Keratinocyte (primary cell): ENCODE data around the gene KANSL1. TPM values are rescaled to one million over a fixed set of nuclear protein-coding genes. Genes with fewer than 3 reads are reported as not detected.

Source experiments
- DNase-seq: peaks from one replicate; pipeline ENCODE4 v3.0.0-alpha.2; 2011; ENCODE audit warnings: low read depth, missing footprints, low spot score
- FAIRE-seq: peaks from 2 replicates; lab custom pipeline; 2011; peaks lifted over from hg19 to GRCh38; lab: Jason Lieb, UNC
- H2AFZ ChIP-seq: 2 replicates; pipeline ENCODE4 v1.6.0; 2012; ENCODE audit warnings: low read length, control low read depth, inconsistent platforms; ENCODE audit not compliant: control insufficient read depth
- H3K27ac ChIP-seq: 2 replicates; pipeline ENCODE4 v1.5.1; 2011; ENCODE audit warnings: low read length; ENCODE audit not compliant: control insufficient read depth, insufficient read depth
- H3K27me3 ChIP-seq: 3 replicates; pipeline ENCODE4 v1.6.0; 2011; ENCODE audit warnings: low read length; ENCODE audit not compliant: control insufficient read depth, insufficient read depth; ENCODE audit errors: extremely low read depth
- H3K36me3 ChIP-seq, 2 experiments: 2 replicates in 1 of 2; 3 replicates in 1 of 2; pipeline ENCODE4 v1.5.1; 2011; ENCODE audit warnings: low read length in 2 of 2, mild to moderate bottlenecking in 1 of 2; ENCODE audit not compliant: control insufficient read depth in 2 of 2, insufficient read depth in 2 of 2; ENCODE audit errors: extremely low read depth in 1 of 2
- H3K4me1 ChIP-seq: 3 replicates; pipeline ENCODE4 v1.5.1; 2011; ENCODE audit warnings: low read length; ENCODE audit not compliant: control insufficient read depth, insufficient read depth; ENCODE audit errors: extremely low read depth
- H3K4me2 ChIP-seq: 3 replicates; pipeline ENCODE4 v1.6.0; 2011; ENCODE audit warnings: low read depth, low read length; ENCODE audit not compliant: control insufficient read depth, insufficient read depth; ENCODE audit errors: extremely low read depth
- H3K4me3 ChIP-seq, 3 experiments: fragments of 200-600 bp in 1 of 3; sonication (generic) in 1 of 3; 2 replicates in 2 of 3; 3 replicates in 1 of 3; pipeline ENCODE4 v1.5.1; 2011 to 2016; ENCODE audit warnings: low read length in 3 of 3, mild to moderate bottlenecking in 3 of 3, control low read depth in 2 of 3, inconsistent platforms in 1 of 3, low read depth in 1 of 3, mixed read lengths in 1 of 3, mixed run types in 1 of 3, moderate library complexity in 1 of 3; ENCODE audit not compliant: control insufficient read depth in 2 of 3, insufficient read depth in 2 of 3; ENCODE audit errors: extremely low read depth in 1 of 3
- H3K79me2 ChIP-seq: 2 replicates; pipeline ENCODE4 v1.6.0; 2012; ENCODE audit warnings: low read length; ENCODE audit not compliant: control insufficient read depth, insufficient read depth
- H3K9ac ChIP-seq: 3 replicates; pipeline ENCODE4 v1.6.0; 2011; ENCODE audit warnings: low read length; ENCODE audit not compliant: control insufficient read depth, insufficient read depth; ENCODE audit errors: extremely low read depth
- H3K9me1 ChIP-seq: 3 replicates; pipeline ENCODE4 v1.6.0; 2011; ENCODE audit warnings: low read length; ENCODE audit not compliant: control insufficient read depth, insufficient read depth; ENCODE audit errors: extremely low read depth
- H3K9me3 ChIP-seq: 2 replicates; pipeline ENCODE4 v1.5.1; 2012; ENCODE audit warnings: low read depth, low read length; ENCODE audit not compliant: control insufficient read depth
- H4K20me1 ChIP-seq: 3 replicates; pipeline ENCODE4 v1.6.0; 2011; ENCODE audit warnings: low read length; ENCODE audit not compliant: control insufficient read depth, insufficient read depth; ENCODE audit errors: extremely low read depth
- CTCF ChIP-seq, 3 experiments: IDR thresholded peaks in 1 of 3; conservative IDR thresholded peaks in 1 of 3; optimal IDR thresholded peaks in 1 of 3; 2 replicates in 2 of 3; 3 replicates in 1 of 3; pipeline versions ENCODE3 to v1.5.1; 2011; ENCODE audit warnings: low read length in 3 of 3, mild to moderate bottlenecking in 3 of 3, moderate library complexity in 2 of 3, control low read depth in 1 of 3, inconsistent platforms in 1 of 3; ENCODE audit not compliant: insufficient read depth in 2 of 3; ENCODE audit errors: extremely low read depth in 1 of 3
- EZH2 ChIP-seq: IDR thresholded peaks from one replicate; pipeline ENCODE4 v1.6.1; 2012; ENCODE audit warnings: inconsistent platforms, mild to moderate bottlenecking, low read length, moderate library complexity
- dilution Hi-C: fragments of 300-500 bp; cut with MboI; formaldehyde crosslinking; loops from one replicate; pipeline ENCODE4 v1.7.0; 2020; ENCODE audit warnings: low sequenced_read_pairs; ENCODE audit not compliant: extremely low pct_ligation_motif_present
- polyA plus RNA-seq, 5 experiments: library from polyadenylated mRNA; depleted of rRNA in 3 of 5; stranded (reverse) in 3 of 5; stranded (forward) in 1 of 5; unstranded in 1 of 5; fragments of >200 nt; gene quantifications; 1 replicate in 1 of 5; 2 replicates in 3 of 5; 3 replicates in 1 of 5; pipeline versions ENCODE4 v1.2.1 to v1.2.3, GENCODE V29; 2011 to 2012; ENCODE audit warnings: missing spikeins in 2 of 5, low read depth in 1 of 5, low replicate concordance in 1 of 5

The KANSL1 gene
- polyA plus RNA-seq, 1 donor (not counting 4 experiments of a cell fraction or from before 2014, with no cell fraction given) = 17.6 TPM

DNA sequence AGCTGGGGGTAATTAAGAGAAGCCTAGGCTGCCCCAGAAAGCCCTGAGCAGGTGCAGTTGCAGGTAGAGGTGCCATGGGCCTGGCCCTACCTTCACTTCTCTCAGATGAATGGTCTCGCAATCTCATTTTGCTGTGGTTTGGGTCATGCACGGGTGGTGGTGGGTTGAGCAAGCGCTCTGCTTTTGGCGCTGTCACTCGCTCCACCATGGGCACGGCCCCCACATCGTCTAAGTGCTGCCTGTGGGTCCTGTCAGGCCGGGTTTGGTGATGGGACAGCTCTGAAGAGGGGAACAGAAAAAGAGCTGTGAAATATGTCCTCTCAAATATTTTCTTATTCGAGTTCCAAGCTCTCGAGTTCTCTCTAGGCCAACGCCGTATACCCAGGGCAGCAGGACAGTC lies 154.3 kb downstream of the KANSL1 start:
- Histone ChIP-seq H3K4me2 (no peak overlapping the region), H2AFZ (no peak overlapping the region), H3K27me3 (no peaks in the 10 kb centered on the region), H3K27ac (no peak overlapping the region), H3K4me3 (no peak overlapping the region), H3K9me3 (no peaks in the 10 kb centered on the region), H3K79me2 (no peaks in the 10 kb centered on the region), H3K9ac (no peak overlapping the region), H3K36me3 (peaks cover 40 to 52% of the 10 kb centered on the region in 2 experiments), H3K9me1 (no peaks in the 10 kb centered on the region), H3K4me1 (no peaks in the 10 kb centered on the region), H4K20me1 (no peaks in the 10 kb centered on the region)
- FAIRE-seq (no peak), DNase-seq (no peak)
- dilution Hi-C loops = no loop called here
- no peak for TF ChIP-seq EZH2
- TF ChIP-seq CTCF (optimal IDR thresholded peaks at IDR 0.05 in 1 of 3, IDR thresholded peaks at IDR 0.05 in 1 of 3, conservative IDR thresholded peaks at IDR 0.05 in 1 of 3; ENCODE audit: extremely low read depth in 1 of 3, insufficient read depth in 2 of 3, low read length in 3 of 3) = no peak

GRCh38 chr17:46038414-46038813 lies 154.8 kb downstream of the KANSL1 start:
- H3K27ac ChIP-seq = no peak overlapping the region
- H3K27me3 ChIP-seq = no peaks in the 10 kb centered on the region
- no peaks in the 10 kb centered on the region for H3K79me2 ChIP-seq
- H3K4me1 ChIP-seq = no peaks in the 10 kb centered on the region
- H4K20me1 ChIP-seq = no peaks in the 10 kb centered on the region
- dilution Hi-C loops = no loop called here
- no peak for TF ChIP-seq EZH2
- H3K4me2 ChIP-seq = no peak overlapping the region
- FAIRE-seq (no peak), DNase-seq (no peak)
- peaks cover 42 to 51% of the 10 kb centered on the region in 2 experiments for H3K36me3 ChIP-seq
- H3K9me1 ChIP-seq = no peaks in the 10 kb centered on the region
- H2AFZ ChIP-seq = no peak overlapping the region
- no peak overlapping the region for H3K9ac ChIP-seq
- H3K4me3 ChIP-seq = no peak overlapping the region
- H3K9me3 ChIP-seq = no peaks in the 10 kb centered on the region

- no peaks in the 10 kb centered on the region for H3K27me3 ChIP-seq
- no peaks in the 10 kb centered on the region for H3K4me1 ChIP-seq
- H3K9ac ChIP-seq = no peak overlapping the region
- dilution Hi-C loops = no loop called here
- no peaks in the 10 kb centered on the region for H3K9me1 ChIP-seq
- H3K27ac ChIP-seq = no peak overlapping the region
- H4K20me1 ChIP-seq = no peaks in the 10 kb centered on the region
- no peak for FAIRE-seq
- no peak for TF ChIP-seq EZH2
- no peak for TF ChIP-seq CTCF (optimal IDR thresholded peaks at IDR 0.05 in 1 of 3, IDR thresholded peaks at IDR 0.05 in 1 of 3, conservative IDR thresholded peaks at IDR 0.05 in 1 of 3; ENCODE audit: extremely low read depth in 1 of 3, insufficient read depth in 2 of 3, low read length in 3 of 3)
- no peaks in the 10 kb centered on the region for H3K9me3 ChIP-seq
- no peak for DNase-seq
- H3K79me2 ChIP-seq = no peaks in the 10 kb centered on the region
- H2AFZ ChIP-seq = no peak overlapping the region
- no peak overlapping the region for H3K4me2 ChIP-seq
- H3K4me3 ChIP-seq = no peak overlapping the region
- peaks cover 41 to 53% of the 10 kb centered on the region in 2 experiments for H3K36me3 ChIP-seq
These were observed 155.4 kb downstream of the KANSL1 start for GRCh38 chr17:46037722-46038255.
